PFSK-1 (cell line): ENCODE results near the gene KCNJ14.

Source experiments
- FOXP2 ChIP-seq: optimal IDR thresholded peaks from 2 replicates; pipeline ENCODE3; 2011; ENCODE audit warnings: borderline replicate concordance, control low read depth, inconsistent platforms; ENCODE audit not compliant: insufficient read depth; ENCODE audit errors: extremely low read length, extremely low read depth
- POLR2AphosphoS5 ChIP-seq: IDR thresholded peaks from 2 replicates; pipeline ENCODE4 v1.6.1; 2012; ENCODE audit warnings: low read depth, mild to moderate bottlenecking, control low read depth, low read length, moderate library complexity
- SIN3A ChIP-seq: IDR thresholded peaks from 2 replicates; pipeline ENCODE4 v1.6.1; 2012; ENCODE audit warnings: mild to moderate bottlenecking, low read length, moderate library complexity, borderline replicate concordance; ENCODE audit not compliant: insufficient read depth
- TAF1 ChIP-seq: IDR thresholded peaks from 2 replicates; pipeline ENCODE4 v1.6.1; 2012; ENCODE audit warnings: low read length, control low read depth, borderline replicate concordance; ENCODE audit not compliant: insufficient read depth
- TF ChIP-seq, protein P1 (sequence below), 2 experiments: IDR thresholded peaks; 2 replicates each; pipeline versions ENCODE4 v1.6.1 to v1.8.0; 2011 to 2012; ENCODE audit warnings: low read depth in 2 of 2, low read length in 2 of 2, control low read depth in 1 of 2, inconsistent platforms in 1 of 2, mild to moderate bottlenecking in 1 of 2, moderate library complexity in 1 of 2; ENCODE audit not compliant: insufficient read depth in 1 of 2

DNA sequence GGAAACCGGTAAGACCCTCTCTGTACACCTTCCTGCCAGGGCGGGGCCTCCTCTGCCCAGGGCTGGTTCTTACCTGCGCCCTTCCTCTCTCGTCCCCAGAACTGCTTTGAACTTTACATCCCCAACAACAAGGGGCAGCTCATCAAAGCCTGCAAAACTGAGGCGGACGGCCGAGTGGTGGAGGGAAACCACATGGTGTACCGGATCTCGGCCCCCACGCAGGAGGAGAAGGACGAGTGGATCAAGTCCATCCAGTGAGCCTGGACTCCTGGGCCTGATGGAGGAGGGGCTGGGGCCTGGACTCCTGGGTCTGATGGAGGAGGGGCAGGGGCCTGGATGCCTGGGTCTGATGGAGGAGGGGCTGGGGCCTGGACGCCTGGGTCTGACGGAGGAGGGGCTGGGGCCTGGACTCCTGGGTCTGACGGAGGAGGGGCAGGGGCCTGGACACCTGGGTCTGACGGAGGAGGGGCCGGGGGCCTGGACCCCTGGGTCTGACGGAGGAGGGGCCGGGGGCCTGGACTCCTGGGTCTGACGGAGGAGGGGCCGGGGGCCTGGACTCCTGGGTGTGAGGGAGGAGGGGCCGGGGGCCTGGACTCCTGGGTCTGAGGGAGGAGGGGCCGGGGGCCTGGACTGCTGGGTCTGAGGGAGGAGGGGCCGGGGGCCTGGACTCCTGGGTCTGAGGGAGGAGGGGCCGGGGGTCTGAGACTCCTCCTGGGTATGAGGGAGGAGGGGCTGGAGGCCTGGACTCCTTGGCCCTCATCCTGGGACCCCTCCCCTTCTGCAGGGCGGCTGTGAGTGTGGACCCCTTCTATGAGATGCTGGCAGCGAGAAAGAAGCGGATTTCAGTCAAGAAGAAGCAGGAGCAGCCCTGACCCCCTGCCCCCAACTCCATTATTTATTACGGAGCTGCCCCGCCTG is 23.2 kb downstream of the KCNJ14 start:
- TF ChIP-seq TAF1, result no peak
- TF ChIP-seq, protein P1, sequence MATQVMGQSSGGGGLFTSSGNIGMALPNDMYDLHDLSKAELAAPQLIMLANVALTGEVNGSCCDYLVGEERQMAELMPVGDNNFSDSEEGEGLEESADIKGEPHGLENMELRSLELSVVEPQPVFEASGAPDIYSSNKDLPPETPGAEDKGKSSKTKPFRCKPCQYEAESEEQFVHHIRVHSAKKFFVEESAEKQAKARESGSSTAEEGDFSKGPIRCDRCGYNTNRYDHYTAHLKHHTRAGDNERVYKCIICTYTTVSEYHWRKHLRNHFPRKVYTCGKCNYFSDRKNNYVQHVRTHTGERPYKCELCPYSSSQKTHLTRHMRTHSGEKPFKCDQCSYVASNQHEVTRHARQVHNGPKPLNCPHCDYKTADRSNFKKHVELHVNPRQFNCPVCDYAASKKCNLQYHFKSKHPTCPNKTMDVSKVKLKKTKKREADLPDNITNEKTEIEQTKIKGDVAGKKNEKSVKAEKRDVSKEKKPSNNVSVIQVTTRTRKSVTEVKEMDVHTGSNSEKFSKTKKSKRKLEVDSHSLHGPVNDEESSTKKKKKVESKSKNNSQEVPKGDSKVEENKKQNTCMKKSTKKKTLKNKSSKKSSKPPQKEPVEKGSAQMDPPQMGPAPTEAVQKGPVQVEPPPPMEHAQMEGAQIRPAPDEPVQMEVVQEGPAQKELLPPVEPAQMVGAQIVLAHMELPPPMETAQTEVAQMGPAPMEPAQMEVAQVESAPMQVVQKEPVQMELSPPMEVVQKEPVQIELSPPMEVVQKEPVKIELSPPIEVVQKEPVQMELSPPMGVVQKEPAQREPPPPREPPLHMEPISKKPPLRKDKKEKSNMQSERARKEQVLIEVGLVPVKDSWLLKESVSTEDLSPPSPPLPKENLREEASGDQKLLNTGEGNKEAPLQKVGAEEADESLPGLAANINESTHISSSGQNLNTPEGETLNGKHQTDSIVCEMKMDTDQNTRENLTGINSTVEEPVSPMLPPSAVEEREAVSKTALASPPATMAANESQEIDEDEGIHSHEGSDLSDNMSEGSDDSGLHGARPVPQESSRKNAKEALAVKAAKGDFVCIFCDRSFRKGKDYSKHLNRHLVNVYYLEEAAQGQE (IDR thresholded peaks at IDR 0.05; ENCODE audit: insufficient read depth in 1 of 2, low read depth in 2 of 2, low read length in 2 of 2), result no peak
- no peak for TF ChIP-seq SIN3A
- TF ChIP-seq POLR2AphosphoS5, result no peak
- TF ChIP-seq FOXP2, result no peak
